WTC11 (cell line): ENCODE data around the gene PTPRG. TPM values are rescaled to one million over a fixed set of nuclear protein-coding genes. Genes with fewer than 3 reads are reported as not detected.

Experiments
- ATAC-seq: fragments of 200-7000 bp; cut with Tn5 transposase; 2 replicates; pipeline ENCODE4 v1.10.0; 2021; ENCODE audit warnings: mild to moderate bottlenecking, moderate library complexity
- CTCF ChIA-PET: fragments of 300-600 bp; sonication (Branson Sonifier 250); formaldehyde crosslinking; loops from one replicate; lab custom pipeline; 2021; ENCODE audit warnings: antibody characterized with exemption; lab: Charles Lee
- POLR2A ChIA-PET: fragments of 350-600 bp; sonication (Branson Sonifier 250); formaldehyde crosslinking; loops from one replicate; lab custom pipeline; 2021; ENCODE audit warnings: antibody characterized with exemption; lab: Charles Lee
- DNase-seq: peaks from one replicate; pipeline ENCODE4 v3.0.0; 2021; ENCODE audit warnings: low spot score
- H3K27ac Mint-ChIP-seq: 2 replicates; pipeline ENCODE4 v1.8.0; 2021; ENCODE audit warnings: mixed read lengths
- H3K27me3 Mint-ChIP-seq: 2 replicates; pipeline ENCODE4 v1.8.0; 2021; ENCODE audit warnings: low read depth, mild to moderate bottlenecking, moderate library complexity, mixed read lengths
- H3K36me3 Mint-ChIP-seq: 2 replicates; pipeline ENCODE4 v1.8.0; 2021; ENCODE audit warnings: mixed read lengths
- H3K4me1 Mint-ChIP-seq: 2 replicates; pipeline ENCODE4 v1.8.0; 2022; ENCODE audit warnings: mixed read lengths
- H3K4me3 Mint-ChIP-seq: 2 replicates; pipeline ENCODE4 v1.8.0; 2021; ENCODE audit warnings: mild to moderate bottlenecking, moderate library complexity, mixed read lengths
- H3K9me3 Mint-ChIP-seq: 2 replicates; pipeline ENCODE4 v1.8.0; 2021; ENCODE audit warnings: mixed read lengths
- ATF1 ChIP-seq: sonication (generic); formaldehyde crosslinking; IDR thresholded peaks from 2 replicates; pipeline ENCODE4 v1.8.1; 2023; ENCODE audit warnings: mild to moderate bottlenecking, moderate library complexity, missing genetic modification reagents
- CREM ChIP-seq: sonication (generic); formaldehyde crosslinking; IDR thresholded peaks from 2 replicates; pipeline ENCODE4 v1.8.1; 2022; ENCODE audit warnings: mild to moderate bottlenecking, missing genetic modification reagents, moderate library complexity
- ESRRA ChIP-seq: sonication (generic); formaldehyde crosslinking; IDR thresholded peaks from 2 replicates; pipeline ENCODE4 v1.8.1; 2022; ENCODE audit warnings: mild to moderate bottlenecking, missing genetic modification reagents, borderline replicate concordance
- ETV6 ChIP-seq: sonication (generic); formaldehyde crosslinking; IDR thresholded peaks from 2 replicates; pipeline ENCODE4 v1.8.1; 2022; ENCODE audit warnings: mild to moderate bottlenecking, missing genetic modification reagents
- FOXJ3 ChIP-seq: sonication (generic); formaldehyde crosslinking; IDR thresholded peaks from 2 replicates; pipeline ENCODE4 v1.9.0; 2021; ENCODE audit warnings: missing genetic modification reagents, mild to moderate bottlenecking, borderline replicate concordance
- FOXK1 ChIP-seq: sonication (generic); formaldehyde crosslinking; IDR thresholded peaks from 2 replicates; pipeline ENCODE4 v1.8.0; 2022; ENCODE audit warnings: mild to moderate bottlenecking, moderate library complexity, missing genetic modification reagents
- FOXP1 ChIP-seq: sonication (generic); formaldehyde crosslinking; IDR thresholded peaks from 2 replicates; pipeline ENCODE4 v1.8.0; 2022; ENCODE audit warnings: missing genetic modification reagents, mild to moderate bottlenecking, moderate library complexity, borderline replicate concordance
- GRHL2 ChIP-seq: fragments of 250-450 bp; sonication (Bioruptor Pico); IDR thresholded peaks from 2 replicates; pipeline ENCODE4 v1.8.0; 2022; ENCODE audit warnings: mild to moderate bottlenecking, moderate library complexity; ENCODE audit not compliant: insufficient replicate concordance, severe bottlenecking
- OVOL2 ChIP-seq: fragments of 250-450 bp; sonication (Bioruptor Pico); IDR thresholded peaks from 2 replicates; pipeline ENCODE4 v1.9.0; 2021; ENCODE audit warnings: mild to moderate bottlenecking, borderline replicate concordance
- PRRX2 ChIP-seq: fragments of 250-450 bp; sonication (Bioruptor Pico); IDR thresholded peaks from 2 replicates; pipeline ENCODE4 v1.8.0; 2021; ENCODE audit warnings: mild to moderate bottlenecking
- RELA ChIP-seq: sonication (generic); formaldehyde crosslinking; IDR thresholded peaks from 2 replicates; pipeline ENCODE4 v1.8.1; 2022; ENCODE audit warnings: missing genetic modification reagents, mild to moderate bottlenecking, borderline replicate concordance
- SMAD3 ChIP-seq: sonication (generic); formaldehyde crosslinking; IDR thresholded peaks from 2 replicates; pipeline ENCODE4 v1.8.0; 2022; ENCODE audit warnings: missing genetic modification reagents, mild to moderate bottlenecking, borderline replicate concordance
- SP1 ChIP-seq: sonication (generic); formaldehyde crosslinking; conservative IDR thresholded peaks from 2 replicates; pipeline ENCODE4 v1.8.1; 2022; ENCODE audit warnings: missing genetic modification reagents
- TEAD1 ChIP-seq: sonication (generic); formaldehyde crosslinking; IDR thresholded peaks from 2 replicates; pipeline ENCODE4 v1.8.0; 2022; ENCODE audit warnings: mild to moderate bottlenecking, missing genetic modification reagents
- ZBTB21 ChIP-seq: sonication (generic); formaldehyde crosslinking; IDR thresholded peaks from 2 replicates; pipeline ENCODE4 v1.8.1; 2023; ENCODE audit warnings: mild to moderate bottlenecking, missing genetic modification reagents, borderline replicate concordance
- ZNF138 ChIP-seq: sonication (generic); formaldehyde crosslinking; conservative IDR thresholded peaks from 2 replicates; pipeline ENCODE4 v1.8.1; 2022; ENCODE audit warnings: mild to moderate bottlenecking, moderate library complexity, missing genetic modification reagents
- ZNF219 ChIP-seq: sonication (generic); formaldehyde crosslinking; IDR thresholded peaks from 2 replicates; pipeline ENCODE4 v1.8.0; 2023; ENCODE audit warnings: missing genetic modification reagents, mild to moderate bottlenecking, borderline replicate concordance
- total RNA-seq: library from RNA; stranded (reverse); gene quantifications from 3 replicates; pipeline ENCODE4 v1.2.3, GENCODE V29; 2021
- TF ChIP-seq, protein P1 (sequence below): sonication (generic); formaldehyde crosslinking; conservative IDR thresholded peaks from 2 replicates; pipeline ENCODE4 v1.8.1; 2022; ENCODE audit warnings: mild to moderate bottlenecking, missing genetic modification reagents
- TF ChIP-seq, protein P2 (sequence below): fragments of 250-450 bp; sonication (Bioruptor Pico); IDR thresholded peaks from 2 replicates; pipeline ENCODE4 v1.8.0; 2021; ENCODE audit warnings: mild to moderate bottlenecking
- TF ChIP-seq, protein P3 (sequence below): sonication (generic); formaldehyde crosslinking; IDR thresholded peaks from 2 replicates; pipeline ENCODE4 v1.8.1; 2022; ENCODE audit warnings: missing genetic modification reagents, borderline replicate concordance
- TF ChIP-seq, protein P4 (sequence below): sonication (generic); formaldehyde crosslinking; IDR thresholded peaks from 2 replicates; pipeline ENCODE4 v1.8.1; 2023; ENCODE audit warnings: mild to moderate bottlenecking, missing genetic modification reagents, moderate library complexity
- TF ChIP-seq, protein P5 (sequence below): sonication (generic); formaldehyde crosslinking; IDR thresholded peaks from 2 replicates; pipeline ENCODE4 v1.8.1; 2023; ENCODE audit warnings: mild to moderate bottlenecking, missing genetic modification reagents

PTPRG gene
- total RNA-seq, 1 experiment from 2014 or later = 106 TPM

DNA sequence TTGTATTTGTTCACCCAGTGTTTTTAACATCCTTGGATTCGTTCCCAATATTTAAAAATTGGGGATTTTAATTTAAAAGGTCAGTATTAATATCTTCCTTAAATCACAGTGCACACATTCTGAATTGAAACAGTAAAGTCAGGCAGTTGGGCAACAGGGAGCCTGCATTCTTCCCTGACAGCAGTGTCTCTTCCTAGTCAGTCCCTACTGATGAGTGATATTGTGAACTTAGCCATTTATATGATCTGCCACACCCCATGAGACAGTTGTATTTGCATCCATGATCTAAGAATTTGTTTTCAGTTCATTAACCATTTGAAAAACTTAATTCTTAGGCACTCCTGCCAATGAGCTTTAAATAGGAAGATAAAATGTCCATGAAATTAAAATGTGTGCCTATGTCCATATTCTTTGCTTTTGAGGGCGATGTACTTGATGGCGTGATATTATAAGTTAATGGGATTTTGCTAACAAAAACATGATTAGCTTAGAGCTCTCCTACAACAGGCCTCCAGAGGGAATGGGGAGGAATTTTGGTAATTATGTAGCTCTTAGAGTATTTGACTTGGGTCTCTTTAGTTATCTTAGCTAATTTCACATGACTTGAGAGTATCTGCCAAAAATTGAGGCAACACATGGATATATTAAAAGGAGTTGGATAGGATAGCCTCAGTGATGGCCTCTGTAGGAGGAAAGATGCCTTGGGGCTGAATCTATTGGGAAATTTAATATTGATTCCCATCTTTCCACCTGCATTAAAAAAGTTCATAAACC lies 219.3 kb downstream of the PTPRG start:
- peaks cover 3% of the 10 kb centered on the region for H3K36me3 Mint-ChIP-seq
- CTCF ChIA-PET = interaction anchor here (0.6 kb wide), 1 partner anchor 27 kb away, joined by 5 read pairs; no protein-coding TSS in a partner anchor

DNA sequence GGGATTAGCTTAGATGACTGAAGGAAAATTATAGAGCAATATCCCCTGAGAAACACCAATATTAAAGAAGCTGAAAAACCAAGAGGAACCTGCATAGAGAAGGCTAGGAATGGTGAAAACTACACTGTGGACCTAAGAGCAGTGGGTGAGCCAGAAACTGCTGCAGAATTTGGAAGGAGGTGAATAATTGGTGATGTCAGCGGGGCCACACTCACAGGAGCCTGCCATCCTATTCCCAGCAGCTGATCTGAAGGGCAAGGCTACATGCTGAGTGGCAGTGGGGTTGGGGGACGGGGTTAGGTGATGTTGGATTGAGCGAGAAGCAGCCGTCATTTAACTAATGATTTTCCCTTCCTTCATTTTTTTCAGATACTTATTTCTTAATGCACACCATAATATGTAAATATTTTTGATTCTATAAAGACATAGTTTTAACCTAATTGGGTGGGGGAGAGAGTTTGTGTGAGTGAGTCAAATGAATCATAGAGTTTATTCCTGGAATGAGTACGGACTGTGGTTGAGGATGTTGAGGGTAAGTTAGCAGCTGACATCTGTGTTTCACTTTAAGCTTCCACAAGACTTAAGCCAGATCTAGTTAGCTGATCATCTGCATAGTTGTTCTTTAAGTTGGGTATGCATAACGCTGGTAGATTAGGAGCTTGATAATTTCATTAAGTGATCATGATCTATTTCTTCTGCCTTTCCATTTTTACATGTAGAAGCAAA lies 222.8 kb downstream of the PTPRG start:
- Mint-ChIP-seq H3K4me3 (no peak overlapping the region), H3K4me1 (peaks cover 76% of the 10 kb centered on the region), H3K27me3 (no peaks in the 10 kb centered on the region), H3K36me3 (peaks cover 3% of the 10 kb centered on the region)
- ChIA-PET POLR2A (interaction anchor here (0.5 kb wide), 1 partner anchor 71 kb away, joined by 4 read pairs; no protein-coding TSS in a partner anchor), CTCF (interaction anchor here (0.5 to 0.6 kb wide), 2 partner anchors 29 to 148 kb away, joined by 3 to 4 read pairs; no protein-coding TSS in a partner anchor)
- ATAC-seq (peak; percentile 55; the same call in 1 of the 2 replicates), DNase-seq (no peak)
- TF ChIP-seq ZNF219 (CRISPR knock-in tag) (no peak), OVOL2 (no peak), FOXK1 (CRISPR knock-in tag) (no peak)
- TF ChIP-seq, all 79 proteins: peak for 0
- peak overlapping the region; percentile 49; the same call in 1 of the 2 replicates for H3K27ac Mint-ChIP-seq
- H3K9me3 Mint-ChIP-seq = no peaks in the 10 kb centered on the region

More for the DNA sequence above, 219.3 kb downstream of the PTPRG start:
- Mint-ChIP-seq H3K27ac (0 out of 2 replicates have a peak overlapping the region, but pooled peaks have one; percentile 17), H3K9me3 (no peaks in the 10 kb centered on the region), H3K27me3 (no peaks in the 10 kb centered on the region), H3K4me1 (peaks cover 74% of the 10 kb centered on the region), H3K4me3 (no peak overlapping the region)
- DNase-seq = no peak
- TF ChIP-seq FOXJ3 (CRISPR knock-in tag) (no peak), ESRRA (CRISPR knock-in tag) (no peak), ATF1 (CRISPR knock-in tag) (no peak), TEAD1 (CRISPR knock-in tag) (no peak), ETV6 (no peak), GRHL2 (CRISPR knock-in tag) (no peak), CREM (no peak), ZNF138 (no peak), FOXK1 (CRISPR knock-in tag) (no peak), ZBTB21 (no peak), SP1 (CRISPR knock-in tag) (no peak), PRRX2 (no peak), FOXP1 (CRISPR knock-in tag) (no peak), SMAD3 (no peak), RELA (CRISPR knock-in tag) (no peak)
- TF ChIP-seq, protein P1, sequence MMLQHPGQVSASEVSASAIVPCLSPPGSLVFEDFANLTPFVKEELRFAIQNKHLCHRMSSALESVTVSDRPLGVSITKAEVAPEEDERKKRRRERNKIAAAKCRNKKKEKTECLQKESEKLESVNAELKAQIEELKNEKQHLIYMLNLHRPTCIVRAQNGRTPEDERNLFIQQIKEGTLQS (CRISPR knock-in tag) = no peak
- TF ChIP-seq, protein P2, sequence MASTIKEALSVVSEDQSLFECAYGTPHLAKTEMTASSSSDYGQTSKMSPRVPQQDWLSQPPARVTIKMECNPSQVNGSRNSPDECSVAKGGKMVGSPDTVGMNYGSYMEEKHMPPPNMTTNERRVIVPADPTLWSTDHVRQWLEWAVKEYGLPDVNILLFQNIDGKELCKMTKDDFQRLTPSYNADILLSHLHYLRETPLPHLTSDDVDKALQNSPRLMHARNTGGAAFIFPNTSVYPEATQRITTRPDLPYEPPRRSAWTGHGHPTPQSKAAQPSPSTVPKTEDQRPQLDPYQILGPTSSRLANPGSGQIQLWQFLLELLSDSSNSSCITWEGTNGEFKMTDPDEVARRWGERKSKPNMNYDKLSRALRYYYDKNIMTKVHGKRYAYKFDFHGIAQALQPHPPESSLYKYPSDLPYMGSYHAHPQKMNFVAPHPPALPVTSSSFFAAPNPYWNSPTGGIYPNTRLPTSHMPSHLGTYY = no peak
- TF ChIP-seq, protein P3, sequence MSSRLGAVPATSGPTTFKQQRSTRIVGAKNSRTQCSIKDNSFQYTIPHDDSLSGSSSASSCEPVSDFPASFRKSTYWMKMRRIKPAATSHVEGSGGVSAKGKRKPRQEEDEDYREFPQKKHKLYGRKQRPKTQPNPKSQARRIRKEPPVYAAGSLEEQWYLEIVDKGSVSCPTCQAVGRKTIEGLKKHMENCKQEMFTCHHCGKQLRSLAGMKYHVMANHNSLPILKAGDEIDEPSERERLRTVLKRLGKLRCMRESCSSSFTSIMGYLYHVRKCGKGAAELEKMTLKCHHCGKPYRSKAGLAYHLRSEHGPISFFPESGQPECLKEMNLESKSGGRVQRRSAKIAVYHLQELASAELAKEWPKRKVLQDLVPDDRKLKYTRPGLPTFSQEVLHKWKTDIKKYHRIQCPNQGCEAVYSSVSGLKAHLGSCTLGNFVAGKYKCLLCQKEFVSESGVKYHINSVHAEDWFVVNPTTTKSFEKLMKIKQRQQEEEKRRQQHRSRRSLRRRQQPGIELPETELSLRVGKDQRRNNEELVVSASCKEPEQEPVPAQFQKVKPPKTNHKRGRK (CRISPR knock-in tag) = no peak
- TF ChIP-seq, protein P4, sequence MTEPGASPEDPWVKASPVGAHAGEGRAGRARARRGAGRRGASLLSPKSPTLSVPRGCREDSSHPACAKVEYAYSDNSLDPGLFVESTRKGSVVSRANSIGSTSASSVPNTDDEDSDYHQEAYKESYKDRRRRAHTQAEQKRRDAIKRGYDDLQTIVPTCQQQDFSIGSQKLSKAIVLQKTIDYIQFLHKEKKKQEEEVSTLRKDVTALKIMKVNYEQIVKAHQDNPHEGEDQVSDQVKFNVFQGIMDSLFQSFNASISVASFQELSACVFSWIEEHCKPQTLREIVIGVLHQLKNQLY (CRISPR knock-in tag) = no peak
- TF ChIP-seq, protein P5, sequence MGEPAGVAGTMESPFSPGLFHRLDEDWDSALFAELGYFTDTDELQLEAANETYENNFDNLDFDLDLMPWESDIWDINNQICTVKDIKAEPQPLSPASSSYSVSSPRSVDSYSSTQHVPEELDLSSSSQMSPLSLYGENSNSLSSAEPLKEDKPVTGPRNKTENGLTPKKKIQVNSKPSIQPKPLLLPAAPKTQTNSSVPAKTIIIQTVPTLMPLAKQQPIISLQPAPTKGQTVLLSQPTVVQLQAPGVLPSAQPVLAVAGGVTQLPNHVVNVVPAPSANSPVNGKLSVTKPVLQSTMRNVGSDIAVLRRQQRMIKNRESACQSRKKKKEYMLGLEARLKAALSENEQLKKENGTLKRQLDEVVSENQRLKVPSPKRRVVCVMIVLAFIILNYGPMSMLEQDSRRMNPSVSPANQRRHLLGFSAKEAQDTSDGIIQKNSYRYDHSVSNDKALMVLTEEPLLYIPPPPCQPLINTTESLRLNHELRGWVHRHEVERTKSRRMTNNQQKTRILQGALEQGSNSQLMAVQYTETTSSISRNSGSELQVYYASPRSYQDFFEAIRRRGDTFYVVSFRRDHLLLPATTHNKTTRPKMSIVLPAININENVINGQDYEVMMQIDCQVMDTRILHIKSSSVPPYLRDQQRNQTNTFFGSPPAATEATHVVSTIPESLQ (CRISPR knock-in tag) = no peak
- no peak for ATAC-seq
- POLR2A ChIA-PET = interaction anchor here (0.5 kb wide), 1 partner anchor 253 kb away, joined by 5 read pairs; no protein-coding TSS in a partner anchor
